OCI-LY7 (cell line): ENCODE results near the gene S100A7A. TPM values are rescaled to one million over a fixed set of nuclear protein-coding genes. Genes with fewer than 3 reads are reported as not detected.

Experiments
- BruUV-seq: library from RNA; stranded (reverse); fragments of 400-500 nt; replicated peaks from 2 replicates; lab custom pipeline; 2021; lab: Mats Ljungman, UMichigan
- CTCF ChIA-PET: fragments of 300-600 bp; sonication (Branson Sonifier 250); formaldehyde crosslinking; loops from one replicate; lab custom pipeline; 2022; ENCODE audit warnings: antibody characterized with exemption; ENCODE audit not compliant: unreplicated experiment; lab: Charles Lee
- POLR2A ChIA-PET: fragments of 300-600 bp; sonication (Branson Sonifier 250); formaldehyde crosslinking; loops from one replicate; lab custom pipeline; 2022; ENCODE audit warnings: antibody characterized with exemption; lab: Charles Lee
- DNase-seq: peaks from one replicate; pipeline ENCODE4 v3.0.0-alpha.2; 2015; ENCODE audit warnings: low spot score
- H2AFZ ChIP-seq: fragments of 200-600 bp; sonication (generic), shearing (Covaris generic); 2 replicates; pipeline ENCODE4 v1.6.1; 2014; ENCODE audit warnings: mild to moderate bottlenecking, antibody characterized with exemption, low read length, moderate library complexity
- H3K27ac ChIP-seq: fragments of 200-600 bp; sonication (generic); 2 replicates; pipeline ENCODE4 v1.5.1; 2014; ENCODE audit warnings: mixed run types, low read depth, mild to moderate bottlenecking, moderate library complexity, low read length, inconsistent platforms; ENCODE audit not compliant: poor library complexity, severe bottlenecking
- H3K36me3 ChIP-seq: fragments of 200-600 bp; sonication (generic); 2 replicates; pipeline ENCODE4 v1.6.1; 2014; ENCODE audit warnings: mild to moderate bottlenecking, antibody characterized with exemption, low read length, moderate library complexity, mixed read lengths; ENCODE audit not compliant: insufficient read depth
- H3K4me1 ChIP-seq: fragments of 200-600 bp; sonication (generic); 2 replicates; pipeline ENCODE4 v1.5.1; 2014; ENCODE audit warnings: mild to moderate bottlenecking, low read length; ENCODE audit not compliant: insufficient read depth, poor library complexity, severe bottlenecking
- H3K4me2 ChIP-seq: fragments of 200-600 bp; sonication (generic); 2 replicates; pipeline ENCODE4 v1.6.1; 2014; ENCODE audit warnings: mild to moderate bottlenecking, low read length
- H3K4me3 ChIP-seq: fragments of 200-600 bp; sonication (generic); 2 replicates; pipeline ENCODE4 v1.5.1; 2014; ENCODE audit warnings: mild to moderate bottlenecking, low read depth, low read length; ENCODE audit not compliant: poor library complexity, severe bottlenecking
- H3K79me2 ChIP-seq: fragments of 200-600 bp; sonication (generic); 2 replicates; pipeline ENCODE4 v1.6.1; 2016; ENCODE audit warnings: low read depth, mild to moderate bottlenecking, low read length, moderate library complexity, mixed read lengths; ENCODE audit not compliant: insufficient read depth
- H3K9me2 ChIP-seq: fragments of 200-600 bp; sonication (generic); 2 replicates; pipeline ENCODE4 v1.6.1; 2016; ENCODE audit warnings: mild to moderate bottlenecking, low read length, mixed read lengths; ENCODE audit not compliant: insufficient read depth
- H3K9me3 ChIP-seq: fragments of 200-600 bp; sonication (generic); 2 replicates; pipeline ENCODE4 v1.6.1; 2014; ENCODE audit warnings: mild to moderate bottlenecking, mixed run types, low read length, mixed read lengths
- H4K20me1 ChIP-seq: fragments of 200-600 bp; sonication (generic); 2 replicates; pipeline ENCODE4 v1.6.1; 2014; ENCODE audit warnings: mild to moderate bottlenecking, antibody characterized with exemption, low read length, moderate library complexity, mixed read lengths; ENCODE audit not compliant: insufficient read depth
- CTCF ChIP-seq: fragments of 200-600 bp; sonication (generic); conservative IDR thresholded peaks from 2 replicates; pipeline ENCODE4 v1.5.1; 2014; ENCODE audit warnings: mild to moderate bottlenecking, antibody characterized with exemption, low read length, moderate library complexity, mixed read lengths
- EZH2phosphoT487 ChIP-seq: fragments of 200-600 bp; sonication (generic); IDR thresholded peaks from 2 replicates; pipeline ENCODE4 v1.6.1; 2018; ENCODE audit warnings: low read depth, borderline replicate concordance, mild to moderate bottlenecking, mixed run types, antibody characterized with exemption, low read length, moderate library complexity, mixed read lengths
- intact Hi-C: fragments of 100-400 bp; cut with micrococcal nuclease; formaldehyde crosslinking; loops from one replicate; pipeline ENCODE4 v1.10.0; 2022; ENCODE audit not compliant: unreplicated experiment
- total RNA-seq, 2 experiments: library from RNA; depleted of rRNA in 1 of 2; stranded (reverse); fragments of >200 nt in 1 of 2; shearing (Covaris generic) in 1 of 2; gene quantifications; 2 replicates each; pipeline ENCODE4 v1.2.3, GENCODE V29; 2014 to 2022

S100A7A gene
- total RNA-seq, 2 experiments from 2014 or later: not detected

DNA sequence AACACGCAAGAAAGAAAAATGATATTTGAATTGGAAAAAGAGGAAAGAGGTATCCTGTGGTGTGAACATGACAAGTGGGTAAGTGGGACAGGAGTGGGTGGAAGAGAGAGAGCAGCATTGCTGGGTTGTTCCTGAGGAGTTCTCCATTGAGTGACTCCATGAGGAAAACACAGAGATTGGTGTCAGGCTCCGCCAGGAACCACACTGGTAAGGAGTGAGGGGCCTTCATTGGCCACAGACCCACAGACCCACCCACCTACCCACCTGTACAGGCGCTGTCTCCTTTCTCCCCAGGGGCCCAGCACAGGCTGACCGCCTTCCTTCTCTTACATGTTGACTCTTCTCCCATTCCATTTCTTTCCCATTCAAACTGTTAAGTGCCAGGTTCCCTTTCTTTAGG is 20.9 kb downstream of the S100A7A start:
- Histone ChIP-seq H3K9me3 (no peaks in the 10 kb centered on the region), H3K4me1 (no peaks in the 10 kb centered on the region), H3K36me3 (no peaks in the 10 kb centered on the region), H3K79me2 (no peaks in the 10 kb centered on the region), H3K4me3 (no peak overlapping the region), H3K9me2 (no peaks in the 10 kb centered on the region), H4K20me1 (no peaks in the 10 kb centered on the region), H3K4me2 (no peak overlapping the region), H3K27ac (no peak overlapping the region), H2AFZ (no peak overlapping the region)
- CTCF ChIA-PET: no interaction called here
- no TSS peak for BruUV-seq
- no peak for DNase-seq
- intact Hi-C loops: no loop called here
- TF ChIP-seq CTCF (no peak), EZH2phosphoT487 (no peak)
- POLR2A ChIA-PET: no interaction called here

DNA sequence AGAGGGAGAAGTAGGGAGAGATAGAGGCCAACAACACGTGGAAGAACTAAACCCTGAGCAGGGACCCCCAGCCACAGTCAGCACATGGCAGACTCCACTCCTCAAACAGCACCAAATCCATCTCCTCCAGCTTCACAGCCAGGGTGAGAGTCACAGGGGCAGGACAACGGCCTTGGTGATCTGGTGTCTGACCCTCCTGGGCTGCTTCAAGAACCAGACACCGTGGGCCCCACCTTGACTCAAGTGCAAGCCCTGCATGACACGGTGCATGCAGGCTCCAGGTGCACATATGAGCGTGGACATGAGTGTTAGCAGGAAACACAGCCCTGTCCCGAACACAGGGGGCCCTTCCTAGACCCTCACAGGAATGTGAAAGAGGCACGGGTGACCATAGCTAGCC is 22.3 kb downstream of the S100A7A start:
- intact Hi-C loops: no loop called here
- no peak overlapping the region for H3K27ac ChIP-seq
- DNase-seq: no peak
- POLR2A ChIA-PET: no interaction called here
- CTCF ChIA-PET: no interaction called here
- no peaks in the 10 kb centered on the region for H3K4me1 ChIP-seq
- H3K9me3 ChIP-seq: no peaks in the 10 kb centered on the region
- H3K9me2 ChIP-seq: no peaks in the 10 kb centered on the region
- BruUV-seq: no TSS peak
- TF ChIP-seq CTCF: no peak
- TF ChIP-seq EZH2phosphoT487: no peak
- no peaks in the 10 kb centered on the region for H3K79me2 ChIP-seq
- H3K4me3 ChIP-seq: no peak overlapping the region
- H3K4me2 ChIP-seq: no peak overlapping the region
- no peaks in the 10 kb centered on the region for H4K20me1 ChIP-seq
- no peaks in the 10 kb centered on the region for H3K36me3 ChIP-seq
- H2AFZ ChIP-seq: no peak overlapping the region

DNA sequence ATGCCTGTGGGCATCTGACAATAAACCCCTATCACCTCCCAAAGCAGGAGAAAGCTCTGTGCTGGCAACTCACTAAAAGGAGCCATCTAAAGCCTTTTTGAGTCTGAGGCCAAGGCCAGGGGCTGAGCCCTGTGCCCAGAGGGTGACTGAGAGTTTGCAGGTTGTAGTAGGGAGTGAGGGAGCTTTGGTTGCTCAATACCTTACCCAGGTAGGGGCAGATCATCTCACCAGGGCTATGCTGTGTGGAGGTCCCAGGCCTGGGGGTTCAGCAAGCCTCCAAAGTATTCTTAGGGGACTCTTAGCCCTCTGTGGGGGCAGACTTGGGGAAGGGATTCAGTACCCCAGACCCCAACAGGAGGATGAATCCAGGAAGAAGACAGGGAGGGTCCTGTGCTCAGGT is 23.0 kb downstream of the S100A7A start:
- Histone ChIP-seq H4K20me1 (no peaks in the 10 kb centered on the region), H3K4me1 (no peaks in the 10 kb centered on the region), H3K27ac (no peak overlapping the region), H3K9me3 (no peaks in the 10 kb centered on the region), H3K36me3 (no peaks in the 10 kb centered on the region), H3K9me2 (no peaks in the 10 kb centered on the region), H3K79me2 (no peaks in the 10 kb centered on the region), H3K4me3 (no peak overlapping the region), H3K4me2 (no peak overlapping the region), H2AFZ (no peak overlapping the region)
- no TSS peak for BruUV-seq
- TF ChIP-seq CTCF: no peak
- no peak for TF ChIP-seq EZH2phosphoT487
- intact Hi-C loops: no loop called here
- DNase-seq: no peak
- CTCF ChIA-PET: no interaction called here
- POLR2A ChIA-PET: no interaction called here
